HEK293 (cell line): ENCODE measurements around the gene FHIT.

Experiments
- ATF2 ChIP-seq: fragments of 450-650 bp; formaldehyde crosslinking; IDR thresholded peaks from 2 replicates; pipeline ENCODE4 v1.5.1; 2016; ENCODE audit warnings: missing biosample characterization, missing genetic modification characterization, low read depth
- FEZF1 ChIP-seq: fragments of 450-650 bp; formaldehyde crosslinking; IDR thresholded peaks from 2 replicates; pipeline ENCODE4 v1.5.1; 2016; ENCODE audit warnings: missing biosample characterization, missing genetic modification characterization
- KLF9 ChIP-seq: fragments of 450-650 bp; formaldehyde crosslinking; IDR thresholded peaks from 2 replicates; pipeline ENCODE4 v1.5.1; 2016; ENCODE audit warnings: missing biosample characterization, missing genetic modification characterization, low read depth
- SCRT2 ChIP-seq: fragments of 450-650 bp; formaldehyde crosslinking; IDR thresholded peaks from 2 replicates; pipeline ENCODE4 v1.5.1; 2016; ENCODE audit warnings: missing biosample characterization, missing genetic modification characterization
- SP7 ChIP-seq: fragments of 450-650 bp; formaldehyde crosslinking; IDR thresholded peaks from 2 replicates; pipeline ENCODE4 v1.5.1; 2016; ENCODE audit warnings: missing biosample characterization, missing genetic modification characterization
- YY2 ChIP-seq: fragments of 450-650 bp; formaldehyde crosslinking; IDR thresholded peaks from 2 replicates; pipeline ENCODE4 v1.5.1; 2016; ENCODE audit warnings: missing biosample characterization, missing genetic modification characterization
- ZBTB17 ChIP-seq: fragments of 450-650 bp; formaldehyde crosslinking; IDR thresholded peaks from 2 replicates; pipeline ENCODE4 v1.5.1; 2016; ENCODE audit warnings: missing biosample characterization, missing genetic modification characterization
- ZBTB21 ChIP-seq: fragments of 450-650 bp; formaldehyde crosslinking; IDR thresholded peaks from 2 replicates; pipeline ENCODE4 v1.5.1; 2017; ENCODE audit warnings: missing biosample characterization, missing genetic modification characterization
- ZEB2 ChIP-seq: fragments of 450-650 bp; formaldehyde crosslinking; IDR thresholded peaks from 2 replicates; pipeline ENCODE4 v1.5.1; 2016; ENCODE audit warnings: missing biosample characterization, missing genetic modification characterization
- ZFP69B ChIP-seq: fragments of 450-650 bp; formaldehyde crosslinking; IDR thresholded peaks from 2 replicates; pipeline ENCODE4 v1.5.1; 2016; ENCODE audit warnings: missing biosample characterization, missing genetic modification characterization
- ZNF2 ChIP-seq: fragments of 450-650 bp; formaldehyde crosslinking; IDR thresholded peaks from 2 replicates; pipeline ENCODE4 v1.5.1; 2016; ENCODE audit warnings: missing biosample characterization, missing genetic modification characterization
- ZNF335 ChIP-seq: fragments of 450-650 bp; formaldehyde crosslinking; conservative IDR thresholded peaks from 2 replicates; pipeline ENCODE4 v1.5.1; 2016; ENCODE audit warnings: missing biosample characterization, missing genetic modification characterization
- ZNF366 ChIP-seq: fragments of 450-650 bp; formaldehyde crosslinking; conservative IDR thresholded peaks from 2 replicates; pipeline ENCODE4 v1.5.1; 2016; ENCODE audit warnings: missing biosample characterization, missing genetic modification characterization
- ZNF513 ChIP-seq: fragments of 450-650 bp; IDR thresholded peaks from 2 replicates; pipeline ENCODE4 v1.5.1; 2018; ENCODE audit warnings: missing biosample characterization, missing genetic modification characterization
- ZNF518A ChIP-seq: fragments of 450-650 bp; formaldehyde crosslinking; conservative IDR thresholded peaks from 2 replicates; pipeline ENCODE4 v1.5.1; 2016; ENCODE audit warnings: low read depth, missing biosample characterization, missing genetic modification characterization
- ZNF530 ChIP-seq: fragments of 450-650 bp; formaldehyde crosslinking; IDR thresholded peaks from 2 replicates; pipeline ENCODE4 v1.5.1; 2016; ENCODE audit warnings: low read depth, missing biosample characterization, missing genetic modification characterization
- ZNF629 ChIP-seq: fragments of 450-650 bp; formaldehyde crosslinking; IDR thresholded peaks from 2 replicates; pipeline ENCODE4 v1.5.1; 2017; ENCODE audit warnings: missing biosample characterization, missing genetic modification characterization
- ZNF843 ChIP-seq: fragments of 450-650 bp; formaldehyde crosslinking; IDR thresholded peaks from 2 replicates; pipeline ENCODE4 v1.5.1; 2016; ENCODE audit warnings: missing biosample characterization, missing genetic modification characterization
- TF ChIP-seq, protein P1 (sequence below): fragments of 450-650 bp; formaldehyde crosslinking; IDR thresholded peaks from 2 replicates; pipeline ENCODE4 v1.5.1; 2016; ENCODE audit warnings: missing biosample characterization, missing genetic modification characterization
- TF ChIP-seq, protein P2 (sequence below): fragments of 450-650 bp; formaldehyde crosslinking; IDR thresholded peaks from 2 replicates; pipeline ENCODE4 v1.5.1; 2017; ENCODE audit warnings: missing biosample characterization, missing genetic modification characterization
- TF ChIP-seq, protein P3 (sequence below): fragments of 450-650 bp; formaldehyde crosslinking; IDR thresholded peaks from 2 replicates; pipeline ENCODE4 v1.5.1; 2016; ENCODE audit warnings: missing biosample characterization, missing genetic modification characterization
- TF ChIP-seq, protein P4 (sequence below): fragments of 450-650 bp; IDR thresholded peaks from 2 replicates; pipeline ENCODE4 v1.5.1; 2018; ENCODE audit warnings: missing biosample characterization, mild to moderate bottlenecking, missing genetic modification characterization

FHIT gene

GRCh38 chr3:60954048-60954447, 297.2 kb downstream of the FHIT start (continued):
- TF ChIP-seq KLF9: no peak
- no peak for TF ChIP-seq SCRT2 (tag by site-specific recombination)
- TF ChIP-seq, protein P1, sequence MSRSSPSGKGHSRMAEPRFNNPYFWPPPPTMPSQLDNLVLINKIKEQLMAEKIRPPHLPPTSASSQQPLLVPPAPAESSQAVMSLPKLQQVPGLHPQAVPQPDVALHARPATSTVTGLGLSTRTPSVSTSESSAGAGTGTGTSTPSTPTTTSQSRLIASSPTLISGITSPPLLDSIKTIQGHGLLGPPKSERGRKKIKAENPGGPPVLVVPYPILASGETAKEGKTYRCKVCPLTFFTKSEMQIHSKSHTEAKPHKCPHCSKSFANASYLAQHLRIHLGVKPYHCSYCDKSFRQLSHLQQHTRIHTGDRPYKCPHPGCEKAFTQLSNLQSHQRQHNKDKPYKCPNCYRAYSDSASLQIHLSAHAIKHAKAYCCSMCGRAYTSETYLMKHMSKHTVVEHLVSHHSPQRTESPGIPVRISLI (tag by site-specific recombination): 0 out of 2 replicates have a peak, but pooled peaks have one; percentile 42
- no peak for TF ChIP-seq YY2
- no peak for TF ChIP-seq ZBTB17 (tag by site-specific recombination)
- TF ChIP-seq ZBTB21 (tag by site-specific recombination): 0 out of 2 replicates have a peak, but pooled peaks have one; percentile 23
- TF ChIP-seq ZNF2 (tag by site-specific recombination): no peak
- TF ChIP-seq ZFP69B (tag by site-specific recombination): no peak
- TF ChIP-seq SP7: peak; percentile 45; the same call in 1 of the 2 replicates
- peak; percentile 85 for TF ChIP-seq ATF2 (tag by site-specific recombination)
- peak; percentile 89 for TF ChIP-seq ZEB2
- TF ChIP-seq, protein P2, sequence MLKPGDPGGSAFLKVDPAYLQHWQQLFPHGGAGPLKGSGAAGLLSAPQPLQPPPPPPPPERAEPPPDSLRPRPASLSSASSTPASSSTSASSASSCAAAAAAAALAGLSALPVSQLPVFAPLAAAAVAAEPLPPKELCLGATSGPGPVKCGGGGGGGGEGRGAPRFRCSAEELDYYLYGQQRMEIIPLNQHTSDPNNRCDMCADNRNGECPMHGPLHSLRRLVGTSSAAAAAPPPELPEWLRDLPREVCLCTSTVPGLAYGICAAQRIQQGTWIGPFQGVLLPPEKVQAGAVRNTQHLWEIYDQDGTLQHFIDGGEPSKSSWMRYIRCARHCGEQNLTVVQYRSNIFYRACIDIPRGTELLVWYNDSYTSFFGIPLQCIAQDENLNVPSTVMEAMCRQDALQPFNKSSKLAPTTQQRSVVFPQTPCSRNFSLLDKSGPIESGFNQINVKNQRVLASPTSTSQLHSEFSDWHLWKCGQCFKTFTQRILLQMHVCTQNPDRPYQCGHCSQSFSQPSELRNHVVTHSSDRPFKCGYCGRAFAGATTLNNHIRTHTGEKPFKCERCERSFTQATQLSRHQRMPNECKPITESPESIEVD (tag by site-specific recombination): peak; percentile 76
- peak; percentile 58 for TF ChIP-seq FEZF1 (tag by site-specific recombination)
- no peak for TF ChIP-seq ZNF513 (tag by site-specific recombination)
- peak; percentile 78 for TF ChIP-seq ZNF629 (tag by site-specific recombination)
- TF ChIP-seq ZNF530: no peak
- TF ChIP-seq ZNF518A (tag by site-specific recombination): no peak
- TF ChIP-seq, protein P3, sequence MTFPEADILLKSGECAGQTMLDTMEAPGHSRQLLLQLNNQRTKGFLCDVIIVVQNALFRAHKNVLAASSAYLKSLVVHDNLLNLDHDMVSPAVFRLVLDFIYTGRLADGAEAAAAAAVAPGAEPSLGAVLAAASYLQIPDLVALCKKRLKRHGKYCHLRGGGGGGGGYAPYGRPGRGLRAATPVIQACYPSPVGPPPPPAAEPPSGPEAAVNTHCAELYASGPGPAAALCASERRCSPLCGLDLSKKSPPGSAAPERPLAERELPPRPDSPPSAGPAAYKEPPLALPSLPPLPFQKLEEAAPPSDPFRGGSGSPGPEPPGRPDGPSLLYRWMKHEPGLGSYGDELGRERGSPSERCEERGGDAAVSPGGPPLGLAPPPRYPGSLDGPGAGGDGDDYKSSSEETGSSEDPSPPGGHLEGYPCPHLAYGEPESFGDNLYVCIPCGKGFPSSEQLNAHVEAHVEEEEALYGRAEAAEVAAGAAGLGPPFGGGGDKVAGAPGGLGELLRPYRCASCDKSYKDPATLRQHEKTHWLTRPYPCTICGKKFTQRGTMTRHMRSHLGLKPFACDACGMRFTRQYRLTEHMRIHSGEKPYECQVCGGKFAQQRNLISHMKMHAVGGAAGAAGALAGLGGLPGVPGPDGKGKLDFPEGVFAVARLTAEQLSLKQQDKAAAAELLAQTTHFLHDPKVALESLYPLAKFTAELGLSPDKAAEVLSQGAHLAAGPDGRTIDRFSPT (tag by site-specific recombination): peak; percentile 67; the same call in 1 of the 2 replicates
- TF ChIP-seq ZNF335: no peak
- TF ChIP-seq, protein P4, sequence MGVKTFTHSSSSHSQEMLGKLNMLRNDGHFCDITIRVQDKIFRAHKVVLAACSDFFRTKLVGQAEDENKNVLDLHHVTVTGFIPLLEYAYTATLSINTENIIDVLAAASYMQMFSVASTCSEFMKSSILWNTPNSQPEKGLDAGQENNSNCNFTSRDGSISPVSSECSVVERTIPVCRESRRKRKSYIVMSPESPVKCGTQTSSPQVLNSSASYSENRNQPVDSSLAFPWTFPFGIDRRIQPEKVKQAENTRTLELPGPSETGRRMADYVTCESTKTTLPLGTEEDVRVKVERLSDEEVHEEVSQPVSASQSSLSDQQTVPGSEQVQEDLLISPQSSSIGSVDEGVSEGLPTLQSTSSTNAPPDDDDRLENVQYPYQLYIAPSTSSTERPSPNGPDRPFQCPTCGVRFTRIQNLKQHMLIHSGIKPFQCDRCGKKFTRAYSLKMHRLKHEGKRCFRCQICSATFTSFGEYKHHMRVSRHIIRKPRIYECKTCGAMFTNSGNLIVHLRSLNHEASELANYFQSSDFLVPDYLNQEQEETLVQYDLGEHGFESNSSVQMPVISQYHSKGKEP: no peak
- peak; percentile 78; the same call in 1 of the 2 replicates for TF ChIP-seq ZNF843
- TF ChIP-seq ZNF366 (tag by site-specific recombination): peak; percentile 80
